Measurements from ENCODE around the gene TPK1.
"Not testable (repeated sequence)": the region's sequence is repeated elsewhere in the genome, so short reads cannot be mapped to it uniquely, and the experiment has no call there.

The TPK1 gene

GRCh38 chr7:144824360-144824759 lies 11.5 kb downstream of the TPK1 start:
- FAIRE-seq (no peak), DNase-seq (ENCODE audit: low spot score) (peak; percentile 27)

DNA sequence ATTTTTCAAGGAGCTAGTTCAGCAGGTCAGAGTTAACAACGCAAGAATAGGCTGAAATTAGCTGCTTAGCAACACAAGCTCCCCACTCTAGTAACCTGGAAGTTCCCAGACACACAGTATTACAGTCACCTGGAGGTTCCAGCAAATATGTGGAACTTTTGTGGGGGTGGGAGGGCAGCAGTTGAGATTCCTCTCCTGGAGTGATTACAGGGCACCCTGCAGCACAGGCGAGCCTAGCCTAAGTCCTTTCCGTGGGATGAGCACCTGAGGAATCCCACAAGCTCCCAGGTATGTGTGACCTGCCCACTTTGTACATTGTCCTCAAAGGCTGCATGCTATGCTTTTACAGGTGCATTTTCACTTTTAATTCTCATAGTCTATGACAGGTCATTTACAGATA lies 13.6 kb downstream of the TPK1 start:
- FAIRE-seq: no peak
- DNase-seq (ENCODE audit: low spot score): no peak

GRCh38 chr7:144821067-144821466 lies 14.8 kb downstream of the TPK1 start:
- DNase-seq (ENCODE audit: low spot score): no peak
- FAIRE-seq: no peak

DNA sequence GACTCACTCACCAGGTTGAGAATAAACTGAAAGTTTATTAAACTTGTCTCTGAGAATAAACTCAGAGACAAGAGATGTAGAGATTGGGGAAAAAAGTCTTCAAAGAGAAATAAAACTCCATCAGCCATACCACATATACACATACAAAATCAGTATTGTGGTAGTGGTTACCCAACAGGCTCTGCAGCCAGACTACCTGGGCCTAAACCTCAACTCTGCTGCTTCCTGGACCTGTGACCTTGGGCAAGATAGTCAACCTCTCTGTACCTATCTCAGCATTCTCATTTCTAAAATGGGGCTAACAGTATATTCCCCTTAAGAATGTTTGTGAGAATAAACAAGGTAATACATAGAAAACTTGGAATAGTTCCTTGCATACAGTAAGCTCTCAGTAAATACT lies 15.3 kb downstream of the TPK1 start:
- FAIRE-seq (no peak), DNase-seq (ENCODE audit: low spot score) (no peak)

DNA sequence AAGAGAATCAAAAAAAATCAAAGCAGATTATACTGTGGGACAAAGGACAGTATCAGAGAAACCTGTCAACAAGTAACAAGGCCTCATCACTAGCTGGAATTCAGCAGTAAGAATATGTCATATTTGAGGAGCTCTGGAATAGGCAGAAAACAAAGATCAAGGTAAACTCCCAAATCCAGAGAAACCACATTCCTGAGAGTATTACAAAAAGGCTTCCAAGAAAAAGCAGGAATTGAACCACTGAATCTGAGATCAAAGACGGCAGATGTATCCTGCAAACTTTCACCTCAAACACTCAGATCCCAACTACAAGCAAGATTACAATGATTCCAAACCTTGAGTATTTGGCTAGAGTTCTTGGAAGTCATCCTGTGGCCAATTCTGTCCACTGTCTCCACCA lies 16.3 kb downstream of the TPK1 start:
- FAIRE-seq: no peak
- DNase-seq (ENCODE audit: low spot score): no peak

- FAIRE-seq: no peak
These were observed 17.3 kb downstream of the TPK1 start for GRCh38 chr7:144818511-144818910.

GRCh38 chr7:144817001-144817400 lies 18.9 kb downstream of the TPK1 start:
- DNase-seq (ENCODE audit: low spot score): no peak
- no peak for FAIRE-seq

More at GRCh38 chr7:144818511-144818910, 17.3 kb downstream of the TPK1 start:
- DNase-seq (ENCODE audit: low spot score): no peak

DNA sequence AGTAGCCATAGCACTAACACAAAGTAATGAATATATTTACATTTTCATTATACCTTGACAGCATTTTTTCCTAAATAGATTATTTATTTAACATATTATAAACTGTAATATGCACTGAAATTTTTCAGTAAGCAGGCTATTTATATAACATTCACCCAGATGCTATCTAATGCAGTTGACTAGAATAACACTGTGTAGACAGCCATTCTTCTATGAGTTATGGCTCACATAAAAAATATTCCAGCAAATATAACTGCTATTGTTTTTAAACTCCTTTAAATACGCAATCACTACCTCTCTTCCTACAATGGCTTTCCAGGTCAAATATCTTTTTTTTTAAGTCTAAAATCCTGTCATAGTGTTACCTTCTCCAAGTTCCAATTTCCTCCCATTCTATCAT lies 21.6 kb downstream of the TPK1 start:
- DNase-seq (ENCODE audit: low spot score): no peak
- no peak for FAIRE-seq

DNA sequence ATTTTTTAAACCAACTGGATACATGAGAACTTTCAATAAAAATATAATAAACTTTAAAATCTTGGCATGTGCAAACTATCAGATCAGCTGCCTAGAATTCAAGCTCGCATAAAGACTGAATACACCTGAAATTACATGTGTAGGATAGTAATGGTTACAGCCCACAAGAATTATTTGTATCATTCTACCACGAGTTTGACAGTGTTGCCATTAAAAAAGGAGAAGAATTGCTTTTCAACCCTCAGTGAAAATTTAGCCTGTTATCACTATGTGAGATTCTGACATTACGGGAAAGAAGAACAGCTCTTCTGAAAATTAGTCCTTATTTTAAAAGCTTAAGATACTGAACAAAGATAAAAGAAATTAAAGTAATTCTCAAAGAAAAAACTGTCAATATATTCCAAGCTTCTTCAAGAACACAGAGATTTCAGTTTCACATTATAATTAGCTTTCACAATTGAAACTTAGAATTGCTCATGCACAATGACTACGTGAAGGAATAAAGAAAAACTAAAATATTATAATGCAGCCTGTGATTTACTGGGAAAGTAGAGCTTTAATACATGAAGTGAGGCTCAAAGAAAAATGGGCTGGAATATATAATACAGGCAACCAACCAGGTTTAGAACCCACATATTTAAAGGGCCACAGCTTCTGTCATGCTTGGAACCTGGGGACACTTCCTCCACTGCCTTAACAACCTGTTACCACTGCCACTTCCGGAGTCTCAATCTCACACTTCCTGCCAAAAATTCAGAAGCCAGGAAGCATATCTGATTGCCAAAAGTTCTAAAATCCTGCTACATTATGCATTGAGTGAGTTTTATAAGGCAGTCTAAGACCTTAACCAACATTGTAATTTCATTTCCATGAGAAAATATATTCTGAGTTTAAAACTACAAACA lies 23.2 kb downstream of the TPK1 start:
- no peak for DNase-seq (ENCODE audit: low spot score)
- FAIRE-seq: no peak

GRCh38 chr7:144805627-144806239 lies 30.1 kb downstream of the TPK1 start:
- DNase-seq (ENCODE audit: low spot score): no peak
- FAIRE-seq: no peak

- DNase-seq (ENCODE audit: low spot score); FAIRE-seq: not testable (repeated sequence)
These were observed 35.0 kb downstream of the TPK1 start for GRCh38 chr7:144800678-144801436.

DNA sequence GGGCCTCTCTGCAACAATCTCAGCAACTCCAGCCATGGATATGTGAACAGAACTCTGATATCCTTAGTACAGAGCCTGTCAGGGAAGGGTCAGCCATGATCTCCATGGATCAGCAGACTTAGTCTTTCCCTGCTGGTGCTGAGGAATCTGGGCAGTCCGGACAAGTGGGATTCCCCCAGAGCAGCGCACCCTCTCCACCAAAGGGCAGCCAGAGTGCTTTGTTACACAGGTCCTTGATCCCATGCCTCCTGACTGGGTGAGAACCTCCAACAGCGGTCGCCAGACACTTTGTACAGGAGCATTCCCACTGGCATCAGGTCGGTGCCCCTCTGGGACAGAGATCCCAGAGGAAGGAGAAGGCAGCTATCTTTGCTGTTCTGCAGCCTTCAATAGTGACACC lies 38.9 kb downstream of the TPK1 start:
- FAIRE-seq (no peak), DNase-seq (ENCODE audit: low spot score) (no peak)

GRCh38 chr7:144792050-144792449 lies 43.8 kb downstream of the TPK1 start:
- no peak for FAIRE-seq
- DNase-seq (ENCODE audit: low spot score): no peak

DNA sequence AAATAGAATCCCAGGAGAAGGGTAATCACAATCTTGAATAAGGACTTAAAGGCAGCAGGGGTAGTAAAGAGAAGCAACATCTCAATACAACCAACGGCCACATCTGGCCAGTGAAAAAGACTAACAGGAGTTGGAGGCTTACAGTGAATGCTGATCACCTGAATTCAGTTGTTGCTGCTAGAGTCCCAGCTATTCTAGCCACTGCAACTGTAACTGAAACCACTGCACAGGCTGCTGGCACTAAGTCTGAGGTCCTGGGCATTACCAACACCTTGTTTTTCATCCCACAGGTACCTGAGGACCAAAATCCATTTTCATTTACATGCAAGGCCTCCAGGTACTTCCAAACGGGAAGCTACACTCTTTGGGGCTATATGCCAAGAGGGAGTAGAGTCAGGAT lies 44.4 kb downstream of the TPK1 start:
- DNase-seq (ENCODE audit: low spot score) (no peak), FAIRE-seq (no peak)

DNA sequence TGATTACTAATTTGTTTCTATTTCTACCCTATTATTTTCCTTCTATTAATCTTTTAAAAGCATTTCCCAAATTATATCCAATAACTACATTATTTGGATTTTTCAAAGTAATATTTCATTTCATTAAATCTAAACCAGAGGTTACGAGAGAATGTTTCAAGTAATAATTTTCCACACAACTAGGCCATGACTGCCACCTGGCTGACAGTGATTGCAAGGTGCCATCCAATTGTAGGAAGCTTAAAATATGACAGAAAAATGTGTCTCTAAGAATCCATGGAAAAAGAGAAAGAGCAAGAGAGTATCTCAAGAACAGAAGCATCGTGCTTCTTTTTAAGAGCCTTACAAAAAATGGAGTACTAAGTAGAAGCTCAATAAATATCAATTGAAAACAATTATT lies 48.7 kb downstream of the TPK1 start:
- no peak for DNase-seq (ENCODE audit: low spot score)
- no peak for FAIRE-seq

GRCh38 chr7:144786522-144786921 lies 49.3 kb downstream of the TPK1 start:
- DNase-seq (ENCODE audit: low spot score): no peak
- FAIRE-seq: no peak

- no peak for FAIRE-seq
These were observed 49.8 kb downstream of the TPK1 start for GRCh38 chr7:144786079-144786478.

DNA sequence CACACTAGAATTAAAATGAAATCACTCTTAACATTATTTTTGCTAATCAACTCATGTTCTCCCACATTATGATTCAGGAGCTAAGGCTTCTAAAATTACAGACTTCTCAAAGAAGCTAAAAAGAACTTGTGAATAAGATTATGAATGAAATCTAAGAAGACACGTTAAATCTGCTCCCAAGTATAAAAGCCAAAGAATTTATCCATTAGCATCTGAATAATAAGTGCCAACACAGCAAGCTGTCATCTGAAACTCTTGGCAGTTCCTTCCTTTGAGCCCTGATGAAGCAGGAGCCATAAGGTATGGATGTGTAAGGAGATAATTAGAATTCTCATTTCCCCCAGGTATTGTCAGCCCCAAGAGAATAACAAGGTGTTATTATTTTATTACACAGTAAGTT lies 50.3 kb downstream of the TPK1 start:
- DNase-seq (ENCODE audit: low spot score) (no peak), FAIRE-seq (no peak)

More at GRCh38 chr7:144786079-144786478, 49.8 kb downstream of the TPK1 start:
- DNase-seq (ENCODE audit: low spot score): no peak

GRCh38 chr7:144784943-144785342 lies 50.9 kb downstream of the TPK1 start:
- no peak for FAIRE-seq
- DNase-seq (ENCODE audit: low spot score): peak; percentile 4

DNA sequence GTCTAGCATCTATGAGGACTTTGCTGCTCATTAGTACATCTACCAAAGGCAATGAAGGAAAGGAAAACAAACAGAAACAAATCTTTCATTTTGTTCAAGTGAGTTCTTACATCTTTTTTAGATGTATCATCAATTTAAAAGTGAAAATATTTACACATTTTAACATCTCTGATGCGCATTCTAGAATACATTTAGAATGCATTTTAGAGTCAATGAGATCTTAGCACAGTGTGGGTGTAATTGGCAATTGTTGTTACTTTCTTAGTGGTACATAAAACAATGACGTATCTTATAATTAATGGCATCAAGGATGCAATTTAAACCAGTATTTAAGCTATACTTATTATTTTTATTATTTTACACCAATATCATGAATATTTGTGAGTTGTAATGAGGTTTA lies 51.4 kb downstream of the TPK1 start:
- FAIRE-seq: no peak
- DNase-seq (ENCODE audit: low spot score): no peak

GRCh38 chr7:144782883-144783282 lies 53.0 kb downstream of the TPK1 start:
- DNase-seq (ENCODE audit: low spot score) (no peak), FAIRE-seq (no peak)

GRCh38 chr7:144780071-144780608 lies 55.7 kb downstream of the TPK1 start:
- DNase-seq (ENCODE audit: low spot score) (no peak), FAIRE-seq (no peak)
